ENCODE data around the gene C11orf71. TPM values are rescaled to one million over a fixed set of nuclear protein-coding genes. Genes with fewer than 3 reads are reported as not detected.

Gene C11orf71
- total RNA-seq, 1 experiment from 2014 or later = 4.3 TPM

DNA sequence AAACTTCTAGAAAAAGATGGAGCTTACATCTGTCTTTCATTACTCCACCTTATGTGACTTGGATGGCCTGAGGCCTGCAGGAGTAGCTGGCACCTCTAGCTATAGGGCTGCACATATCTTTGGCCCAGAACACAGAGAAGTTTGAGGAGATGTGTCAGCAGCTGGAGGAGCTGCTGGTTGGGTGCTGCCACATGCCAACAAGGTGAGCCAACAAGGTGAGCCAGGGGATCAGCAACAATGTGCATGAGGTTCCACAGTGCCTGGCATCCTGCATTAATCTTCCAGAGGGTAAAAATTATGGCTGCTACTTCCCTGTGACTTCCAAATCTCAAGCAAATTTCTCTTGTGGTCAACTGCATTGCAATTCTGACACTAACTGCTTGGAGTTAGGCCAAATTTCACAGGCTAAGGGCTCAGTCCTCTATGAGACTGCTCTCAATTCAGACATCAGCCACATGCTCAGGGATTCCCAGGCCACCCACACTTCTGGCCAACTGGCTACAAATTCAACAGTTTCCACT is 16.2 kb upstream of the C11orf71 start:
- RAD21 ChIA-PET (ENCODE audit: low non-redundant PET in 1 of 2, low total read pairs in 2 of 2, uncharacterized antibody in 2 of 2, unreplicated experiment in 2 of 2) = no interaction called here
- Histone ChIP-seq H3K9ac (ENCODE audit: low read length) (no peak overlapping the region), H3K79me2 (ENCODE audit: insufficient read depth, low read length) (no peaks in the 10 kb centered on the region), H2AFZ (ENCODE audit: low read depth, low read length, poor library complexity, severe bottlenecking) (no peak overlapping the region), H3K4me2 (ENCODE audit: low read length) (peak overlapping the region; percentile 13; the same call in 1 of the 2 replicates), H3K4me3 (replicated peaks in 1 of 2; ENCODE audit: low read depth in 1 of 2, low read length in 2 of 2) (no peak overlapping the region), H3K27ac (ENCODE audit: low read depth, low read length) (no peak overlapping the region), H3K27me3 (ENCODE audit: insufficient read depth, low read length) (no peaks in the 10 kb centered on the region), H3K4me1 (ENCODE audit: control insufficient read depth in 1 of 2, insufficient read depth in 2 of 2, low read length in 2 of 2) (peaks cover 0 to 13% of the 10 kb centered on the region in 2 experiments; a peak in 2 of 4 replicates), H3K36me3 (ENCODE audit: control insufficient read depth in 1 of 2, insufficient read depth in 2 of 2, low read length in 2 of 2) (no peaks in the 10 kb centered on the region), H3K9me2 (ENCODE audit: insufficient read depth) (no peaks in the 10 kb centered on the region), H3K9me3 (ENCODE audit: control insufficient read depth in 1 of 2, insufficient read depth in 1 of 2, low read depth in 1 of 2, low read length in 2 of 2) (no peaks in the 10 kb centered on the region), H4K20me1 (ENCODE audit: insufficient read depth) (no peaks in the 10 kb centered on the region; the same call in 1 of the 2 replicates)
- BruUV-seq (replicated peaks) = no TSS peak
- POLR2A ChIA-PET = no interaction called here
- intact Hi-C loops (cut with micrococcal nuclease) = no loop called here
- CTCF ChIA-PET = no interaction called here
- no peak for DNase-seq (ENCODE audit: low read depth, low spot score)
- TF ChIP-seq, protein P1, sequence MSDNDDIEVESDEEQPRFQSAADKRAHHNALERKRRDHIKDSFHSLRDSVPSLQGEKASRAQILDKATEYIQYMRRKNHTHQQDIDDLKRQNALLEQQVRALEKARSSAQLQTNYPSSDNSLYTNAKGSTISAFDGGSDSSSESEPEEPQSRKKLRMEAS (IDR thresholded peaks at IDR 0.05) = peak; percentile 37; the same call in 1 of the 2 replicates
- TF ChIP-seq, protein P2, sequence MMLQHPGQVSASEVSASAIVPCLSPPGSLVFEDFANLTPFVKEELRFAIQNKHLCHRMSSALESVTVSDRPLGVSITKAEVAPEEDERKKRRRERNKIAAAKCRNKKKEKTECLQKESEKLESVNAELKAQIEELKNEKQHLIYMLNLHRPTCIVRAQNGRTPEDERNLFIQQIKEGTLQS (IDR thresholded peaks at IDR 0.05) = no peak
- peak; percentile 59; the same call in 1 of the 2 replicates for ATAC-seq

DNA sequence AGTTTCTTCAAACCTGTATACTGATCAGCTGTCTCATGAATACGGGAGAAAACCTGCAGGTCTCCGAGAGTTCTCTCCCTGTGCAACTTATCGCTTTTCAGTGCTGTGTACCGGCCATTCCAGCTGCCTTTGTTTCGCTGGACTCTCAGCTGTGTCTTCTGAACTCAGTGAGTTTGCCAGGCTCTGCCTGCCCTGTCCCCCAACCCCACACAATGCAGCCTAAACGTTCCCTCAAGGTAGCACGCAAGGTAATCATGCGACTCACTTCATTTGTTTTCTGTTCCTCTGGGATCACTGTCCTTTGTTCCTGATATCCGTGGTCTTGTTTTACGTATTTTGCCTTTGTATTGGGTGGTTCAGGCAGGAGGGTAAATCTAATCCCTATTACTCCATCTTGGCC is 13.6 kb upstream of the C11orf71 start:
- Histone ChIP-seq H3K36me3 (ENCODE audit: control insufficient read depth in 1 of 2, insufficient read depth in 2 of 2, low read length in 2 of 2) (0 out of 4 replicates have a peak, but pooled peaks cover 0 to 5% of the 10 kb centered on the region in 2 experiments), H3K9ac (ENCODE audit: low read length) (no peak overlapping the region), H4K20me1 (ENCODE audit: insufficient read depth) (no peaks in the 10 kb centered on the region; the same call in 1 of the 2 replicates), H3K9me3 (ENCODE audit: control insufficient read depth in 1 of 2, insufficient read depth in 1 of 2, low read depth in 1 of 2, low read length in 2 of 2) (no peaks in the 10 kb centered on the region), H2AFZ (ENCODE audit: low read depth, low read length, poor library complexity, severe bottlenecking) (no peak overlapping the region), H3K9me2 (ENCODE audit: insufficient read depth) (no peaks in the 10 kb centered on the region), H3K4me2 (ENCODE audit: low read length) (no peak overlapping the region), H3K4me3 (replicated peaks in 1 of 2; ENCODE audit: low read depth in 1 of 2, low read length in 2 of 2) (no peak overlapping the region), H3K4me1 (ENCODE audit: control insufficient read depth in 1 of 2, insufficient read depth in 2 of 2, low read length in 2 of 2) (peaks cover 0 to 13% of the 10 kb centered on the region in 2 experiments; a peak in 2 of 4 replicates), H3K27me3 (ENCODE audit: insufficient read depth, low read length) (no peaks in the 10 kb centered on the region), H3K27ac (ENCODE audit: low read depth, low read length) (no peak overlapping the region), H3K79me2 (ENCODE audit: insufficient read depth, low read length) (no peaks in the 10 kb centered on the region)
- no TSS peak for BruUV-seq (replicated peaks)
- POLR2A ChIA-PET = no interaction called here
- ATAC-seq (no peak), DNase-seq (ENCODE audit: low read depth, low spot score) (no peak)
- RAD21 ChIA-PET (ENCODE audit: low non-redundant PET in 1 of 2, low total read pairs in 2 of 2, uncharacterized antibody in 2 of 2, unreplicated experiment in 2 of 2) = no interaction called here
- intact Hi-C loops (cut with micrococcal nuclease) = no loop called here
- CTCF ChIA-PET = no interaction called here
- TF ChIP-seq TCF7L2 (IDR thresholded peaks at IDR 0.05; ENCODE audit: borderline replicate concordance, extremely low read depth, insufficient read depth, insufficient read length) = no peak
- no peak for TF ChIP-seq EGR1 (IDR thresholded peaks at IDR 0.05; ENCODE audit: low read depth)
- no peak for TF ChIP-seq RAD21 (IDR thresholded peaks at IDR 0.05; ENCODE audit: low read depth)
- TF ChIP-seq, protein P3, sequence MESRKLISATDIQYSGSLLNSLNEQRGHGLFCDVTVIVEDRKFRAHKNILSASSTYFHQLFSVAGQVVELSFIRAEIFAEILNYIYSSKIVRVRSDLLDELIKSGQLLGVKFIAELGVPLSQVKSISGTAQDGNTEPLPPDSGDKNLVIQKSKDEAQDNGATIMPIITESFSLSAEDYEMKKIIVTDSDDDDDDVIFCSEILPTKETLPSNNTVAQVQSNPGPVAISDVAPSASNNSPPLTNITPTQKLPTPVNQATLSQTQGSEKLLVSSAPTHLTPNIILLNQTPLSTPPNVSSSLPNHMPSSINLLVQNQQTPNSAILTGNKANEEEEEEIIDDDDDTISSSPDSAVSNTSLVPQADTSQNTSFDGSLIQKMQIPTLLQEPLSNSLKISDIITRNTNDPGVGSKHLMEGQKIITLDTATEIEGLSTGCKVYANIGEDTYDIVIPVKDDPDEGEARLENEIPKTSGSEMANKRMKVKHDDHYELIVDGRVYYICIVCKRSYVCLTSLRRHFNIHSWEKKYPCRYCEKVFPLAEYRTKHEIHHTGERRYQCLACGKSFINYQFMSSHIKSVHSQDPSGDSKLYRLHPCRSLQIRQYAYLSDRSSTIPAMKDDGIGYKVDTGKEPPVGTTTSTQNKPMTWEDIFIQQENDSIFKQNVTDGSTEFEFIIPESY (IDR thresholded peaks at IDR 0.05; ENCODE audit: extremely low read depth, insufficient replicate concordance, low read length) = no peak
- no peak for TF ChIP-seq SIN3A (IDR thresholded peaks at IDR 0.05; ENCODE audit: low read depth)
- no peak for TF ChIP-seq SP1 (IDR thresholded peaks at IDR 0.05; ENCODE audit: low read depth)
- TF ChIP-seq ZNF274 (IDR thresholded peaks at IDR 0.05; ENCODE audit: low read depth, low read length) = no peak
- no peak for TF ChIP-seq YY1 (IDR thresholded peaks at IDR 0.05; ENCODE audit: extremely low read depth, insufficient replicate concordance, low read depth, low read length)
- TF ChIP-seq EZH2 (IDR thresholded peaks at IDR 0.05) = no peak
- TF ChIP-seq, protein P2 (IDR thresholded peaks at IDR 0.05) = no peak
- no peak for TF ChIP-seq SRF (IDR thresholded peaks at IDR 0.05; ENCODE audit: low read depth)
- TF ChIP-seq EZH2phosphoT487 (IDR thresholded peaks at IDR 0.05; ENCODE audit: borderline replicate concordance) = no peak

All from HCT116 (cell line).